GM12878 (cell line): ENCODE results near the gene PNMA6E. TPM values are rescaled to one million over a fixed set of nuclear protein-coding genes. Genes with fewer than 3 reads are reported as not detected.

Source experiments
- polyA plus RNA-seq, 11 experiments: library from polyadenylated mRNA; depleted of rRNA in 4 of 11; unstranded in 6 of 11; stranded (reverse) in 5 of 11; fragments of >200 nt; fragmentation: Nextera tagmentation in 4 of 11; fragmentation: Illumina TruSeq in 1 of 11; extraction: Ambion mirVana in 4 of 11; extraction: Trizol in 1 of 11; gene quantifications; 1 replicate in 1 of 11; 2 replicates in 10 of 11; pipeline versions ENCODE4 v1.2.1 to v1.2.3, GENCODE V29; 2011 to 2016; ENCODE audit warnings: inconsistent platforms in 2 of 11, missing spikeins in 2 of 11, low read depth in 1 of 11
- small RNA-seq: library from RNA; depleted of rRNA; stranded (forward); fragments of <200 nt; gene quantifications from one replicate; pipeline ENCODE3, GENCODE V24; 2014
- total RNA-seq, 4 experiments: library from RNA; depleted of rRNA in 3 of 4; stranded (reverse); fragments of >200 nt in 3 of 4; fragmentation: Illumina TruSeq in 1 of 4; extraction: Trizol in 1 of 4; gene quantifications; 2 replicates each; pipeline versions ENCODE4 v1.2.1 to v1.2.3, GENCODE V29; 2013 to 2021

PNMA6E gene
- total and polyA plus RNA-seq, 10 of the 15 experiments (the other 5 are each of a cell fraction or from before 2014, with no cell fraction given): not detected

Small RNA genes lying within 50 kb of the gene (small RNA-seq; reads per million reads assigned to genes)
- gene AC152007.1 (not detected), gene RN7SL667P (not detected)

Other genes starting within 250 kb of the PNMA6E start
Only the 7 nearest of the 10 such genes appear.
- gene PNMA6F, start 79.6 kb downstream of the PNMA6E start, total RNA-seq (2014; rRNA removed): not detected in 2 replicates
- not detected in 2 replicates for gene PNMA6F, start 79.6 kb downstream of the PNMA6E start, total RNA-seq (2014; rRNA removed; fragmentation: Illumina TruSeq; extraction: Trizol)
- gene PNMA6F, start 79.6 kb downstream of the PNMA6E start, total RNA-seq (2021): not detected in 2 replicates
- gene PNMA6F, start 79.6 kb downstream of the PNMA6E start, polyA plus RNA-seq (2011; rRNA removed): not detected in 2 replicates
- gene PNMA6F, start 79.6 kb downstream of the PNMA6E start, polyA plus RNA-seq (2014; fragmentation: Illumina TruSeq; extraction: Trizol): not detected in 2 replicates
- gene PNMA6F, start 79.6 kb downstream of the PNMA6E start, polyA plus RNA-seq (2014; fragmentation: Nextera tagmentation; extraction: Ambion mirVana): not detected
- not detected in 2 replicates for gene PNMA6F, start 79.6 kb downstream of the PNMA6E start, polyA plus RNA-seq (2014; rRNA removed)
- gene PNMA6F, start 79.6 kb downstream of the PNMA6E start, polyA plus RNA-seq (2016; fragmentation: Nextera tagmentation; extraction: Ambion mirVana): not detected
- 6.5 and 6.7 TPM in 2 replicates for gene ZNF275, start 67.2 kb downstream of the PNMA6E start, total RNA-seq (2014; rRNA removed)
- gene ZNF275, start 67.2 kb downstream of the PNMA6E start, total RNA-seq (2014; rRNA removed; fragmentation: Illumina TruSeq; extraction: Trizol): 5.5 and 5.8 TPM in 2 replicates
- gene ZNF275, start 67.2 kb downstream of the PNMA6E start, total RNA-seq (2021): 11.3 TPM in 2 replicates
- 16.9 and 17.4 TPM in 2 replicates for gene ZNF275, start 67.2 kb downstream of the PNMA6E start, polyA plus RNA-seq (2011; rRNA removed)
- 10.7 and 11.3 TPM in 2 replicates for gene ZNF275, start 67.2 kb downstream of the PNMA6E start, polyA plus RNA-seq (2014; fragmentation: Illumina TruSeq; extraction: Trizol)
- 1 to 10 TPM; 1.3 to 1.9 TPM for gene ZNF275, start 67.2 kb downstream of the PNMA6E start, polyA plus RNA-seq (2014; fragmentation: Nextera tagmentation; extraction: Ambion mirVana)
- gene ZNF275, start 67.2 kb downstream of the PNMA6E start, polyA plus RNA-seq (2014; rRNA removed): 9.2 and 9.7 TPM in 2 replicates
- gene ZNF275, start 67.2 kb downstream of the PNMA6E start, polyA plus RNA-seq (2016; fragmentation: Nextera tagmentation; extraction: Ambion mirVana): 1 to 10 TPM; 5.5 to 5.6 TPM
- 0.06 and 0.11 TPM in 2 replicates for gene ZFP92, start 10.1 kb upstream of the PNMA6E start, total RNA-seq (2014; rRNA removed)
- 0.09 and 0.14 TPM in 2 replicates for gene ZFP92, start 10.1 kb upstream of the PNMA6E start, total RNA-seq (2014; rRNA removed; fragmentation: Illumina TruSeq; extraction: Trizol)
- 0.13 and 0.31 TPM in 2 replicates for gene ZFP92, start 10.1 kb upstream of the PNMA6E start, total RNA-seq (2021)
- gene ZFP92, start 10.1 kb upstream of the PNMA6E start, polyA plus RNA-seq (2011; rRNA removed): 1.4 and 1.6 TPM in 2 replicates
- 0.16 and 0.27 TPM in 2 replicates for gene ZFP92, start 10.1 kb upstream of the PNMA6E start, polyA plus RNA-seq (2014; fragmentation: Illumina TruSeq; extraction: Trizol)
- gene ZFP92, start 10.1 kb upstream of the PNMA6E start, polyA plus RNA-seq (2014; fragmentation: Nextera tagmentation; extraction: Ambion mirVana): under 1 TPM; 0.02 to 0.03 TPM
- gene ZFP92, start 10.1 kb upstream of the PNMA6E start, polyA plus RNA-seq (2014; rRNA removed): 0.09 and 0.19 TPM in 2 replicates
- gene ZFP92, start 10.1 kb upstream of the PNMA6E start, polyA plus RNA-seq (2016; fragmentation: Nextera tagmentation; extraction: Ambion mirVana): not detected
- gene TREX2, start 44.7 kb upstream of the PNMA6E start, total RNA-seq (2014; rRNA removed): 0.65 and 0.85 TPM in 2 replicates
- 0.23 TPM in 1 of 2 replicates, not detected in the other for gene TREX2, start 44.7 kb upstream of the PNMA6E start, total RNA-seq (2014; rRNA removed; fragmentation: Illumina TruSeq; extraction: Trizol)
- 0.80 and 1.1 TPM in 2 replicates for gene TREX2, start 44.7 kb upstream of the PNMA6E start, total RNA-seq (2021)
- 0.14 TPM in 1 of 2 replicates, not detected in the other for gene TREX2, start 44.7 kb upstream of the PNMA6E start, polyA plus RNA-seq (2011; rRNA removed)
- 0.09 TPM in 1 of 2 replicates, not detected in the other for gene TREX2, start 44.7 kb upstream of the PNMA6E start, polyA plus RNA-seq (2014; fragmentation: Illumina TruSeq; extraction: Trizol)
- gene TREX2, start 44.7 kb upstream of the PNMA6E start, polyA plus RNA-seq (2014; fragmentation: Nextera tagmentation; extraction: Ambion mirVana): not detected
- 0.84 and 0.97 TPM in 2 replicates for gene TREX2, start 44.7 kb upstream of the PNMA6E start, polyA plus RNA-seq (2014; rRNA removed)
- under 1 TPM; 0.50 to 0.60 TPM for gene TREX2, start 44.7 kb upstream of the PNMA6E start, polyA plus RNA-seq (2016; fragmentation: Nextera tagmentation; extraction: Ambion mirVana)
- 20.5 and 26.2 TPM in 2 replicates for gene HAUS7, start 69.2 kb upstream of the PNMA6E start, total RNA-seq (2014; rRNA removed)
- gene HAUS7, start 69.2 kb upstream of the PNMA6E start, total RNA-seq (2014; rRNA removed; fragmentation: Illumina TruSeq; extraction: Trizol): 22.1 and 22.7 TPM in 2 replicates
- 40.5 and 44.5 TPM in 2 replicates for gene HAUS7, start 69.2 kb upstream of the PNMA6E start, total RNA-seq (2021)
- gene HAUS7, start 69.2 kb upstream of the PNMA6E start, polyA plus RNA-seq (2011; rRNA removed): 12.7 and 20.3 TPM in 2 replicates
- 8.0 and 16.6 TPM in 2 replicates for gene HAUS7, start 69.2 kb upstream of the PNMA6E start, polyA plus RNA-seq (2014; fragmentation: Illumina TruSeq; extraction: Trizol)
- 10 to 100 TPM in 1 of 2 experiments, 1 to 10 TPM in 1; 6.7 to 15.6 TPM for gene HAUS7, start 69.2 kb upstream of the PNMA6E start, polyA plus RNA-seq (2014; fragmentation: Nextera tagmentation; extraction: Ambion mirVana)
- 36.5 and 45.2 TPM in 2 replicates for gene HAUS7, start 69.2 kb upstream of the PNMA6E start, polyA plus RNA-seq (2014; rRNA removed)
- gene HAUS7, start 69.2 kb upstream of the PNMA6E start, polyA plus RNA-seq (2016; fragmentation: Nextera tagmentation; extraction: Ambion mirVana): 10 to 100 TPM; 61.0 to 63.3 TPM
- gene BGN, start 93.6 kb upstream of the PNMA6E start, total RNA-seq (2014; rRNA removed): not detected in 2 replicates
- not detected in 2 replicates for gene BGN, start 93.6 kb upstream of the PNMA6E start, total RNA-seq (2014; rRNA removed; fragmentation: Illumina TruSeq; extraction: Trizol)
- 0.18 and 0.27 TPM in 2 replicates for gene BGN, start 93.6 kb upstream of the PNMA6E start, total RNA-seq (2021)
- gene BGN, start 93.6 kb upstream of the PNMA6E start, polyA plus RNA-seq (2011; rRNA removed): not detected in 2 replicates
- not detected in 2 replicates for gene BGN, start 93.6 kb upstream of the PNMA6E start, polyA plus RNA-seq (2014; fragmentation: Illumina TruSeq; extraction: Trizol)
- gene BGN, start 93.6 kb upstream of the PNMA6E start, polyA plus RNA-seq (2014; fragmentation: Nextera tagmentation; extraction: Ambion mirVana): not detected
- not detected in 2 replicates for gene BGN, start 93.6 kb upstream of the PNMA6E start, polyA plus RNA-seq (2014; rRNA removed)
- gene BGN, start 93.6 kb upstream of the PNMA6E start, polyA plus RNA-seq (2016; fragmentation: Nextera tagmentation; extraction: Ambion mirVana): under 1 TPM; 0.06 to 0.12 TPM
- not detected in 2 replicates for gene ATP2B3, start 116.3 kb upstream of the PNMA6E start, total RNA-seq (2014; rRNA removed)
- not detected in 2 replicates for gene ATP2B3, start 116.3 kb upstream of the PNMA6E start, total RNA-seq (2014; rRNA removed; fragmentation: Illumina TruSeq; extraction: Trizol)
- gene ATP2B3, start 116.3 kb upstream of the PNMA6E start, total RNA-seq (2021): not detected in 2 replicates
- gene ATP2B3, start 116.3 kb upstream of the PNMA6E start, polyA plus RNA-seq (2011; rRNA removed): not detected in 2 replicates
- gene ATP2B3, start 116.3 kb upstream of the PNMA6E start, polyA plus RNA-seq (2014; fragmentation: Illumina TruSeq; extraction: Trizol): not detected in 2 replicates
- gene ATP2B3, start 116.3 kb upstream of the PNMA6E start, polyA plus RNA-seq (2014; fragmentation: Nextera tagmentation; extraction: Ambion mirVana): not detected
- 0.01 TPM in 2 replicates for gene ATP2B3, start 116.3 kb upstream of the PNMA6E start, polyA plus RNA-seq (2014; rRNA removed)
- not detected for gene ATP2B3, start 116.3 kb upstream of the PNMA6E start, polyA plus RNA-seq (2016; fragmentation: Nextera tagmentation; extraction: Ambion mirVana)